CD1c-positive myeloid dendritic cell (primary cell): Measurements from ENCODE around the gene POLR3G.

Experiments used
- DNase-seq: peaks from one replicate; pipeline ENCODE4 v3.0.0-alpha.2; 2016; ENCODE audit errors: extremely low spot score

POLR3G gene

DNA sequence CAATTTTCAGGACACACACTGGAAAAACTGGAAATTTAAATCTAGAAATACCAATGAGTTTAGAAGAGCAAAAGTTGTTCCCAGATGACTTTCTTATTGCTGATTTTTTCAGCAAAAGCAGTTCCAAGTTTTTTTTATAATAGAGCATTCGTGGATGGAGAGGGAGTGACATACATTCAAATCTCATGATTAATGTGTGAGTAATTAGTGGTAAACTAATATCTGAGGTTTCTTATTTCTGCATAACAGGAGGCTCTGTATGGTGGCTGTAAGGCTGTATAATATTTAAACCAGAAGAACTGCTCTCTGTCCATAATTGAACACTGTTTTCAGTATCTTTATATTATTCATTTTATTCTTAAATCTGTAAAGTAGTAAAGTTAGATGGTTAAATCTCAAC lies 28.9 kb downstream of the POLR3G start:
- DNase-seq = no peak

DNA sequence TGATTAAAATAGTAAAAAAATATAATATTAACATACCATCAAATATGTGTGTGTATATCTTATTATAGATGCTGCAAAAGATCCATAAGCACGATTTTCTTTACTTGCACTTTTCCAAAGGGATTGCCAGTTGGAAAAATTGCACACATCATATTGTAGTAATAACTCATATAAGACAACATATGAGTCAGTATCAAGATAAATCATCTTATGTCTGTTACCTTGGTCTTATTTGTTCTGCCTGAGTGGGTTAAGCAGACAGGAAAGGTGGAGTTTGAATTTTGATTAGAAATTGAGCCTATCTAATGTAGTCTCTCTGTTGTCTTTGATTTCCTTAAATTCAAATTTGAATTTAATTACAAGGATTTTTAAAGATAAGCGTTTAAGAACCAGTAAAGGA lies 30.1 kb downstream of the POLR3G start:
- DNase-seq = no peak

- no peak for DNase-seq
These were observed 31.6 kb downstream of the POLR3G start for GRCh38 chr5:90506221-90506620.

- no peak for DNase-seq
These were observed 35.8 kb downstream of the POLR3G start for GRCh38 chr5:90510438-90510837.

GRCh38 chr5:90514520-90514919 lies 39.9 kb downstream of the POLR3G start:
- DNase-seq = no peak

GRCh38 chr5:90518661-90519060 lies 44.0 kb downstream of the POLR3G start:
- DNase-seq = no peak

GRCh38 chr5:90519081-90519480 lies 44.4 kb downstream of the POLR3G start:
- no peak for DNase-seq

DNA sequence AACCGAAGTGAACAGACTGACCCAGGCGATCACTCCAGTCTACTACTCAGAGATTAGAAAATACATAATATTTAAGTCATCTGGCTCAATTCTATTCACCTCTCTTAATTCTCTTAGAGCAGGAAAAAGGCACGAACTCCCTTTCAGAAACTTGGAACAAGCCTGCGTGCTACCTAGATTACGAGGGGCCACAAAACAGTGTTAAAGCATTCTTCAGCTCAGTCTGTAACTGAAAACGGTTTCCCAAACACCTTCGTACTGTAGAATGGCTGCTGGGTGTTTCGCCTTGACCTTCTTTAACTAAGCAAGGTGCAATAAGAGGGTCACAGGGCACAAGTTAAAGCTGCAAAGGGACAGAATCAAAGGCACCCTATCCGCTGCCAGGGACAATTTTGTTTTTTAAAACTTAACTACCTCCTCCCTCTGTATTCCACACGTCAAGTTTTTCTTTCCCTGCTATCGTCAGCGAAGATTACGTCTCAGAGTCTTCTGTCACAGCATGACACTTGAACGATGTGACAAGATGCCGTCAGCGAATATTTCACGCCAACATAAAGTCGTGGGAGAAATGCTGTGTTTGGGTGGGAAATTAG lies 54.0 kb downstream of the POLR3G start:
- DNase-seq = peak; percentile 52

DNA sequence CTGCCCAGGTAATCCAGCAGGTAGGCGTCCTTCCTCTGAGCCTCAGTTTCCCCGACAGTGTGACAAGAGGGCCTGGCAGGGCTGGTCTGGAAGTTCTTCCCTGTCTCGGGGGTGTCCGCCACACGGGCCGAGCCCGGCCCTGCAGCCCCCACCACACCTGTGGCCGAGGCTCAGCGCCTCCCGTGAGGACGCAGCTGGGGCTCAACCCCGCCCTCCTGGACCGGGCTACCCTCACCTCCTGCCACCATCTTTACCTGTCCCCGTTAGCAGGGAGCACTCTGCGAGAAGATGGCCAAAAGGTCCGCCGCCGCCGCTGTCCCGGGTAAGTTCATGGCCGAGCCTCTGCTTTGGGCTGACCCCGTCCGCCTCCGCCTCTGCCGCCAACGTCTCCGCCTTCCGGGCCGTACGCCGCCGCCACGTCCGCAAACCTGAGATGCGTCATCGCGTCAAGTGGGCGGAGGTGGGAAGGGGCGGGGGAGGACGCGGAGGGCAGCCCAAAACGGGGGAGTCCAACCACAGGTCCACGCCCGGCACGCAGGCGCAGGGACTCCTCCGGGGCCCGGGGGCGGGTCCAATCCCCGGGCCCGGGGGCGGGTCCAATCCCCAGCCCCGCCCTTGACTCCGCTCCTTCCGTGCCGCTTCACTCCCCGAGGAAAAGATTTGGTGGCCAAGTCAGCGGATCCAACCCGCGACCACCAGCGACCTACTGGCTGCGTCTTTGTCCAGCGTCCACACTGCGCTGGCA lies 54.7 kb downstream of the POLR3G start, which contains the start of gene LYSMD3:
Gene LYSMD3, minus strand, starts transcription at position 391 of the 745 bp plus-strand sequence. CDS start 4,295 bp downstream, outside the sequence.
- peak; percentile 96 for DNase-seq

- peak; percentile 73 for DNase-seq
These were observed 55.4 kb downstream of the POLR3G start for GRCh38 chr5:90529939-90530677.

DNA sequence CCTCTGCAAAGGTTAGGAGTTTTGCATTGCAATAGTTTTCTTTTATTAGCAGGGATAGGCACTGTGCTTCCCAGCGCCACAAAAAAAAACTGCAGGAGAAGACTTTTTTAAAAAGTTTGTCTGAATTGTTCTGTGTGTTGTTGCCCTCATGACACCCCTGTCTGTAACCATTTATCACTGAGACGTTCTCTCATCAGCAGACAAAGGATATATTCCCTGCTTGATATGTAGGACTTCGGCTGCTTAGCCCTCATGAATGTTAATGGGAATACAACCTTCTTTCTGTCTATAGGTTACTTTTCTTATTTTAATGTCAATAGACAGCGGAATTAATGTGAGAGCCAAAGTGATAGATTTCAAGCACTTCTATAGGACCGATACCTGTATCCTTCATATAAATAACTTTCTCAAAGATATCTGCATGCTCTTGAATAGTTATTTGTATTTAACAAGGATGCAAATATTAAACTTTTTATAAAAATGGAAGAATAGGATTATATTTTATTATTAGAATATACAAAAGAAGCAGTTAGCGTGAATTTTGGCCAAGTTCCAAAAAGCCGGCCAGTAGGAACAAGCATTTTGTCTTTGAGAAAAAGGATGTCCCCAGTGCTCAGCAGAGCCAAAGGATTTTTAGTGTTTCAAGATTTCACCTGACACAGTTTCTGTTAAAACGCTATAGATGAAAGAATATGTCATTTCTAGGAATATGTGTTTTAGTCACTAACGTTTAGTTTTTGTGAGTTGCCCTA lies 56.2 kb downstream of the POLR3G start:
- peak; percentile 17 for DNase-seq

- no peak for DNase-seq
These were observed 59.1 kb downstream of the POLR3G start for GRCh38 chr5:90533794-90534193.

DNA sequence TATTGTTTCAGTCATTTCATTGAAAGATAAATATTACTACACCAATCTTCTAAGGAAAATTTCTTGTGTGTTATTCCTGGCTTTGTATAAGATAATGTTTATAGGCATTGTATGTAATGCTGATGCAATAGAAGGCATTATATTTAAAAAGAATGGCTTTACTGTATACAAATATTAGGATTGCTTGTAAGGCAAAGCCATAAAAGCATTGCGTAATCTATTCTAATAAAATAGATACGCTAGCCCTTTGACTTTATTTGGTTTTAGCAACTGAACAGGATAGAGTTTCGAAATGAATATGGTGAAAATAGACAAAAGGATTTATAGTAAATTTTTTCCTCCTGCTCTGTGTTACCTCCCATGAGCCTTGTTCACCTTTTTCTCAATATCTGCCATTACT lies 60.3 kb downstream of the POLR3G start:
- DNase-seq = no peak

DNA sequence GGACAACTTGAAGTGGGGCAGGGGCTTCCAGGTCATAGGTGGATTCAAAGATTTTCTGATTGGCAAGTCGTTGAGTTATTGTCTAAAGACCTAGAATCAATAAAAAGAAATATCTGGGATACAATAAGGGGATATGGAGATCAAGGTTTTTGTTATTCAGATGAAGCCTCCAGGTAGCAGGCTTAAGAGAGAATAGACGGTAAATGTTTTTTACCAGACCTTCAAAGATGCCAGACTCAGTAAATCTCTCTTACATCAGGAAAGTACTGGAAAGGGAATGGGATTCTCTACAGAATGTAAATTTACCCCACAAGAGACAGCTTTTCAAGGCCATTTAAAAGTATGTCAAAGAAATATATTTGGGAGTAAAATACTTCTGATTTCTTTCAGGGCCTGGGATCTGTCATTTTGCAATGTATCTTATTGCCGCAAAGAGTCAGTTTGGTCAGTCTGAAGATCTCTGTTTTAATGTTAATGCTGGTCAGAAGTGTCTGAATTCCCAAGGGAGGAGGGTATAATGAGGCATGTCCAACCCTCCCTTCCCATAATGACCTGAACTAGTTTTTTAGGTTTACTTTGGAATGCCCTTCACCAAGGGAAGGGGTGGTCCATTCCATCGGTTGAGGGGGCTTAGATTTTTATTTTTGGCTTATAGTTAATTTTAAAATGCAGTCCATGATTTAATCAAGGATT lies 68.3 kb downstream of the POLR3G start:
- DNase-seq = no peak

DNA sequence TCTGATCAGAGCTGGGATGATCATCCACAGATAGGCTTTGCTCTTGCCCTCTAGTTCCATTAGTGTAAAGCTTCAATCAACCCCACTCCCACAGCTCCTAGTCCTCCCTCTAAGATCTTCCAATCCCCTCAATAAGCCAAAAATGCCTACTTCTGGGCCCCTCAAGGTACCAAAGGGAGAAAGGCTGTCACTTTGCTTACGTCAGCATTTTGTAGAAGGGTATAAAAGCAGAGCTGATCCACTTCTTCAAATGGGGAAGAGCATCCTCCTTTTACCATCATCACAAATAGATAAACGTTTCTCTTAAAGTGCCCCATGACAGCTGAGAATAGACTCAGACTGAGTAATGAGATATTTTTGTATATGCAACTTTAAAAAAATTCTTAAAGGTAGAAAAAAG lies 70.8 kb downstream of the POLR3G start:
- DNase-seq = no peak

DNA sequence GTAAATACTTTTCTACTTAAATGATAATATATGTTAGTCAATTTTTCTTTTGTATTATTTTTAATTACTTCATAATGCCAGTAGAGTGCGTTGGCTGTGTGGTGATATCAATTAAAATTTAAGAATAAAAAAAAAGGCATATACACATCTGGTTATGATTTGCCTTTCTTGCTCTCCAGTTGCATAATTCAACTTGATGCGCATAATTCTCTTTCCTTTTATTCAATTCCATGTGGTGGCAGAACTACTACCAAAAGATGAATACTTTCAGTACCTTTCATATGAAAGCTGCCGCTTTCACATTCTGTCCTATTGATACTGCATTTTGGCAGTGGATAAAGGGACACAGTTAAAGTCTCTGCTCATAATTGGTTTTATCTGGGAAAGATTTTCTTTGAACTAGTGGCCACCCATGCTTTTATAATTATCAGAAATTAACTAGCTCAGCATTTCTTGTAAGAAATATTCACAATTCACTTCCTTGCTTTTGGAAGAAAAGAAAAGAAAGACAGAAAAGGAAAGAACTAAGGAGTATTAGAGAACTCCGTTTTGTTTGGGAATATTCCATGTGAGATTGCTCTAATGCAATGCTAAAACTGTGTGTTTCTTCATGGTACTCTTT lies 71.7 kb downstream of the POLR3G start:
- no peak for DNase-seq

- DNase-seq = no peak
These were observed 72.4 kb downstream of the POLR3G start for GRCh38 chr5:90547072-90547536.

DNA sequence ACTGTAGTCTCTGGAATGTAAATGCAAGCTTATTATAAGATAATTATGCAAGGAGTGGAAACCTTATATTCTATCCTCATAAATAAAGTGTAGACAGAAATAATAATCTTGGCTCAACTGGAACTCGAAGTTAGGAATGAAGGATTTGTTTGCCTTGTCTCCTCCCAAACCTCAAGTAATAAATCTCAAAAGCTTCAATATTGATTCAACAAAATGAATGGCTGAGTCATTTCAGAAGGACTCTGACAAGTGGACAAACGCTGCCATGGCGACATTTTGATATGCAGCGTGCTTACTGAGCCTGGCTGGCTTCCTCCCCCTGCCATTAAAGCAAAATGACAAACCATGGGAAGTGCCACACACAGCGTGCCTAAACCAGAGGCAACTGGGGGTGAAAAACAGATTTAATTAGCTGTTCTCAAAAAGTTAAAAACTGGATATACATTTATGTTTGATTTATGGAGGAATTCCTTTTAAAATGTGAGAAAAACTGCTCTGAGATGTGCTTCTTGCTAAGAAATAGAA lies 73.5 kb downstream of the POLR3G start:
- DNase-seq = no peak

GRCh38 chr5:90549223-90549622 lies 74.6 kb downstream of the POLR3G start:
- no peak for DNase-seq

GRCh38 chr5:90549729-90550275 lies 75.1 kb downstream of the POLR3G start:
- peak; percentile 25 for DNase-seq
